NCI-H82 treated with DMSO at 0.1 percent for 48 hours (cell line): Measurements from ENCODE around the gene STK17A.
"Not testable (repeated sequence)": the region's sequence is repeated elsewhere in the genome, so short reads cannot be mapped to it uniquely, and the experiment has no call there.

ENCODE experiments used
- DNase-seq: peaks from one replicate; lab custom pipeline; 2025; ENCODE audit not compliant: unreplicated experiment; lab: John Stamatoyannopoulos, UW

The STK17A gene

DNA sequence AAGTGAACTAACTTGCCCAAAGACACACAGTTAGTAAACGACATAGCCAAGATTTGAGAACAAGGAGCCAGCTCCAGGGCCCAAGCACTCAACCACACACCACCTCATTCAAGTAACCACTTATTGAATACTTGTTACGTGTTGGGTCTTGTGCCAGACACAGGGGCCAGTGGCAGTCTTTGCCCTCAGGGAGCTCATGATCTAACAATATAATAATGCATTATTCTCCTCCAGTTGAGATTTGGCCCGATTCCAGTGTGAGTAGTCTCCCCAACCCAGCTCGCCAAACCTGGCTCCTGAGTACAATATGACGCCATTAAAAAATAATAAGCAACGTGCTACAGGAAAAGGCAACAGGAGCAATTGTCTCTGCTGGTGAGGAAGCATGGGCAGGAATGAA, 14.4 kb upstream of the STK17A start:
- DNase-seq: no peak

DNA sequence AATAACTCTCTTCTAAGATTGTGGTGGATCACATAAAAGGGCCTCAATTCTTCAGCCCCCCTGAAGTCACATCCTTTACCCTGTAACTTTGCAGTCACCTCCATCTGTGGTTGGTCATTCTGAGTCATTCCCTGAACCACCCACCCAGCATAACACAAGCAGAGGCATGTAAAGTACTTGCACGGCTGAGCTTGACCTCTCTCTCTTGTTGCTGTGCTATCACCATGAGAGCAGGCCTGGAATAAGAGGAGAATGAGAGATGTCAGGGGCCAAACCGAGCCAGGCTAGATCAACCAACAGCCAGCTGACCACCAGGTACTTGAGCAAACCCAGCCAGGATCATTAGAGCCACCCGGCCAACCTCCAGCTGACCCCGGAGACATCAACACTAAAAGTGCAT, 13.5 kb upstream of the STK17A start:
- DNase-seq: no peak

DNA sequence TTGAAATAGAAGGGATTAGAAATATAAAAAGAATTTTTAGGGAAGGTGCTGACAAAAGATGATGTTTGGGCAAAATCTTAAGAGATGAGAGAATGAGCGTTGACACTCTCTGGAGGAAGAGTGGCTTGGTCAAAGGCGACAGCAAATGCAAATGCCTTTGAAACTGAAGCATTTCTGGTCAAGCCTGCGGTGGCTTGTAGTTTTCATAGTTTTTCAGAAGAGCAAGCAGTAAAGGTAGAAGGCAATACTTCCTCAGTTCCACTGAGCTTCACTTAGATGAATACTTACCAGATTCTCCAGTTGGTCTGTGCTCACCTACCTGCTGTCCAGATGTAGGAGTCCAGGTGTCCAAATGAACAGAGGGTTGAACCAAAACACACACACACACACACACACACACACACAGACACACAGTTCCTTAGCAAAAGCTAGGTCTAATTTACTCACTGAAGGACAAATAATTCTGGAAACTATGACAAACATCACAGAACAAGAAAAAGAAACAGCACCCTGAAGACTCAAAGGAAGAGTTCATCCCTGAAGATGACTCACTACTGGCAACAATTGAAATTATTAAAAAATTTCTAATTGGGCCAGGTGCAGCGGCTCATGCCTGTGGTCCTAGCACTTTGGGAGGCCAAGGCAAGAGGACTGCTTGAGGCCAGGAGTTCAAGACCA, 12.1 kb upstream of the STK17A start:
- DNase-seq: no peak

DNA sequence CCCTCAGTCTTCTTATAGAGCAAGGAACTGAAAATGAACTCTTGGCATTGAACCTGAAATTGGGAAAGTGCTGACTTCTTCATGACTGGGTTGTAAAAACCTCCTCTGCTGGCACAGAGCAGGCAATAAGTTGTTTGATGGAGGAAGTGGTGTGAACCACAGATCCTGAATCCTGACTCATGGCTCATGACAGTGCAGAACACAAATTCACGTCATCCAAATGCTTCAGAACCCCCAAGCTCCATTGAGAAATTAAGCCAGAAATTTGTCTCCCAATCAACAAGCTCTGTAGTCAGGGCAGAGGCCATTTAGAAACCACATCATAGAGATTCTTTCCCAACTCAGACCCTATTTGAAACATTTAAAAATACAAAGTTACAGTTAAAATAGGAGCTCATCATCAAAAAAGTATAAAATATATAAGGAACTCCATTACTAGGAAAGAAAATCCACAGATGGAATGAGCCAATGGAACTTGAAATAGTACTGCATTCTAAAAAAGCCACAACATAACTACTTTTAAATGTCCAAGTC, 10.3 kb upstream of the STK17A start:
- DNase-seq: no peak

DNA sequence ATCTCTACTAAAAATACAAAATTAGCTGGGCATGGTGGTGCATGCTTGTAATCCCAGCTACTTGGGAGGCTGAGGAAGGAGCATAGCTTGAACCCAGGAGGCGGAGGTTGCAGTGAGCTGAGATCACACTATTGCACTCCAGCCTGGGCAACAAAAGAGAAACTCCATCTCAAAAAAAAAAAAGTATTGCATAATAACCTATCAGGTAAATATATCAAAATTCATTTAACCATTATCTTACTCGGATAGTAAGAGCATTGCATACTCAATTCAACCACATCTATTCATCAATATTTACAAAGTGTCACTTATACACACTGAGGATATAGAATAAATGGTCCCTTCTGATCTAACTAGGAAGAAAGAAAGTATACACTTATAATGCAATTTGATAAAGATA, 9.1 kb upstream of the STK17A start:
- not testable (repeated sequence) for DNase-seq

DNA sequence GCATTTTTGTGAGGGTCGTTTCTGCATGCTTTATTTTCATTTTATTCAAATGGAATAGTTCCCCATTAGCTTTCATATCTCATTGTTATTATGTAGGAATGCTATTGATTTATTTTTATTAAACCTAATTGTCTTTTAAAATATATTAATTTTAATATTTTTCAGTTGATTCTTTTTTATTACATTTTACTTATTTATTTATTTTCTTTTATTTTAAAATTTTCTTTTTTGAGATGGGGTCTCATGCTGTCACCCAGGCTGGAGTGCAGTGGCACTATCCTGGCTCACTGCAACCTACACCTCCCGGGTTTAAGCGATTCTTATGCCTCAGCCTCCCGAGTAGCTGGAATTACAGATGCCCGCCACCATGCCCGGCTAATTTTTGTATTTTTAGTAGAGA, 7.4 kb upstream of the STK17A start:
- DNase-seq: no peak

DNA sequence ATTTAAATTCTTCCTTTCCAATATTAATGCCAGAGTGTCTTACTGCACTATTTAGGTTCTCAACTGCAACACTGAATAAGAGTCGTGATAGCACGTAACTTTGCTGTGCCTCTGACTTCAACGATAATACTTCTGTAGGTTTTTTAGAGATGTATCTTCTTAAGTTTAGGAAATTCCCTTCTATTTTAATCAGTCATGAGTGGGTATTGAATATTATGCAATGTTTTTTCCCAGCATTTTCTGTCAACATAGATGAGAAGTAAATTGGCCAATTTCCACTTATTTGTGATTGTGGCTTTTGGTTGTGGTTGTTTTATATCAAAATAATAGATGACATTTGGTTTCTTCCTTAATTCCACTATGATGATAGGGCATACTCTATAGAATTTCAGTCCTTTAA, 6.7 kb upstream of the STK17A start:
- DNase-seq: no peak

DNA sequence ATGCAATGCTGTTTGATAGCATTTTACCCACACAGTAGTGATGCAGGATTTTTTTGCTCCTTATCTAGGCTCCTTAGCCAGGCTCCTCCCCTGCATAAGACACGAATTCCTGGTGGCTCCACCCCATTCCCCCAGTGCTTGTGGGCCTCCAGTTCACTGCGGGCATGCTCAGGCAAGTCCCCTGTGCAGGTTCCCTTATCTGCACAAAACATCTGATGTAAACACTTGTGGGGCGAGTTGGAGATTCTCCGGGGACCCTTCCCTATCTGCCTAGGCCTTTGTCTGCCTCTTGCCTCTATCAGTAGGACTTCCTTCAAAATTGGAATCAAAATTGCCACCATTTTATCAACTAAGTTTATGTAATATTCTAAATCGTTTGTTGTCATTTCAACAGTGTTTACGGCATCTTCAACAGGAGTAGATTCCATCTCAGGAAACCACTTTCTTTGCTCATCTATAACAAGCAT, 5.4 kb upstream of the STK17A start:
- no peak for DNase-seq

DNA sequence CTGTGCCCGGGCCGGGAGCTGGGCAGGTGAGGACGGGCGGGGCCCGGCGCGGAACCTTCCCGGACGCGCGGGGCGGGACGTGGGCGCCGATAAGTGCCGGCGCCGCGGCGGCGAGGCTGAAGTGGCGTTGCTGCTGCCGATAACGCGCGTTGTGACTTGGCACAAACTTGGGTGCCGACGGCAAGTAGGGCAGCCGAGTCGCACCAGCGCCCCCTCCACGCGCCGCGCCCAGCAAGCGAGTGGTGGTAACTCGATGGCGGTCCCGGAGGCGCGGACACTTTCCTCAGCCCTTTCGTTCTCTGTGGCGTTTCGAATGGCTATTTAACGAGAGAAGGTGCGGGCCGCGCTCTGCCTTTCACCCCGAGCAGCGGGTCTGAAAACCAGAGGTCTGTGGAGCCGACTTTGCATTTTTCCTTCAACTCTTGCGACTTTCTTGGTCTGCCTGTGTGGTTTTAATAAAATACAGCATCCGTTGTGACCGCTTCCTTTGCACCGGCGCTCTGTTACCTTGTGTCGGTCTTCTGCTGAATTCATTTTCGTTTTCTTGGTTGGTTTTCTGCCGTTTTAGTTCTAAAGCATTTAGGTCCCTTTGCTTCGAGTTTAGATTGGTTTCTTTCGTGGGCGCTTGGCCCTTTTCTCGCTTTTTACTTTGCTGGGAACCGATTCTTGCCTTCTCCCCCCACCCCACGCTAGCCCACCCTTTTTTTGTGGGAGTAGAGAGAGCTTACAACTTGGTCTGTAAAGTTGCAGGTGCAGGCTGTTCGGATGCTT, 701 bp downstream of the STK17A start:
- no peak for DNase-seq

DNA sequence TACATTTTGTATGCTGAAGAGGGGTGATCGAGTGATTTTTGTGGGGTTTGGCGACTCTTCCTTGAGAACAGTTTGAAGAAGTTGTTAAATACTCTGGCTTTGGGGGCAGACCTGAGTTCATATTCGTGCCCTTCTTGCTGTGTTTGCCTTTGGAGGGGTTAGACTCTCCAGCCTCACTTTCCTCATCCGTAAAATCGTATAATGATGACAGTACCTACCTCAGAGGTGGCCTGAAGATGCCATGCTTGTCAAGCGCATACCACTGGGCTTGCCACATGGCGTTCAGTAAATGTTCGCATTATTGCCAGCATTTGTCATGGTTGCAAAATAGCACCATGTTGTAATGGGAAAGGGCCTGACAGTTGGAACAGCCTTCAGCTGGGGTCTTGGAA, 1.3 kb downstream of the STK17A start:
- no peak for DNase-seq

DNA sequence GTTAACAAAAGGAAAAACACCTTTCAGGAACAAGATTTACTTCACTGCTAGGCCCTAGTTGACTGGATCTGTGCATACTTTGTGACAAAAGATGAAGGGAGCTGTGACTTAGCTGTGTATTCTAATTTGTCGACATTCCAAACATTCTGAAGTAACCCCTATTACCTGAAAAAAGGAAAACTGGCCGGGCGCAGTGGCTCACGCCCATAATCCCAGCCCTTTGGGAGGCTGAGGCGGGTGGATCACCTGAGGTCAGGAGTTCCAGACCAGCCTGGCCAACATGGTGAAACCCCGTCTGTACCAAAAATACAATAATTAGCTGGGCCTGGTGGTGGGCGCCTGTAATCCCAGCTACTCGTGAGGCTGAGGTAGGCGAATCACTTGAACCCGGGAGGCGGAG, 1.8 kb downstream of the STK17A start:
- not testable (repeated sequence) for DNase-seq

DNA sequence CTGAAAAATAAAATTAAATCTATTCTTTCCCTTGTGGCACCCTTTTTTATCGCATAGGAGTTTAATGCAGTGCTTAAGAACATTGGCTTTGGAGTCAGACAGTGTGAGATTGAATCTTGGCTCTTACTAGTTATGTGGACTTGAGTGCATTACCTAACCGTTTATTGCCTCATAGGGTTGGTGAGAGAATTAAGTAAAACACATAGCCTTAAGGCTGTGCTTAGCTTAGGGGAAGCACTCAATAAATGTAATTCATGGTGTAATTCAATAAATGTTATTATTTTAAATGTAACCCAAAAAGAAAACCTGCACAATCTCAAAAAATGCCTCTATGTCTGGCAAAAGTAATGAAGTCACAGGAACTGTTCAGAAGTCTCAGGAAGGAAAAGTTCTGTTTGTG, 2.7 kb downstream of the STK17A start:
- DNase-seq: no peak

DNA sequence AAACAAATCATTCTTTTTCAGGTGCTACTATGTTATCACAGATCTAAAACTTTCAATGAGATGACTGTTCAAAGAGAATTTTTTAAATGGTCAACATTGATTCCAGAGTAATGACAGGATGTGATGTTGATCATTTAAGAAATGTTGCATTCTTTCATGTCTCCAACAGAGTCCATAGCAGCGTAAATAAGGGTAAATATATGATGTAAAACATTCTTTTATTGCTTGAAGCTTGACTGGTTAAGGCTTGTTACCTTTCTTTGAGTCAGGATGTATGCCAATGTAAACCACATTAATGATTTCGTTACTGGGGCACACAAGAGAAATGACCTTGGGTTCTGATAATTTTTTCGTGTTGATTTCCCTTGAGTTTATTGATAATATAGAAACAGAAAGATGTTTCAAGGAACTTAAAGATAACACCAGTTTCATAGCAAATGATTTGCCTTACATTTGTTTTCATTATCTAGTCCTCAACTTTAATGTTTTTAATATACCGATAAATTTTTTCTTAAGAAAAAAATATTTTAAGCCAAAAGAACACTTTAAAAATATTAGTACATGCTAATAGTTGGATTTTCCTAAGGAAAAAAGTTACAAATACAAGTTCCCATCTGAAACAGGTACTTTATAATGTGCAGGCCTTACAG, 3.5 kb downstream of the STK17A start:
- no peak for DNase-seq

DNA sequence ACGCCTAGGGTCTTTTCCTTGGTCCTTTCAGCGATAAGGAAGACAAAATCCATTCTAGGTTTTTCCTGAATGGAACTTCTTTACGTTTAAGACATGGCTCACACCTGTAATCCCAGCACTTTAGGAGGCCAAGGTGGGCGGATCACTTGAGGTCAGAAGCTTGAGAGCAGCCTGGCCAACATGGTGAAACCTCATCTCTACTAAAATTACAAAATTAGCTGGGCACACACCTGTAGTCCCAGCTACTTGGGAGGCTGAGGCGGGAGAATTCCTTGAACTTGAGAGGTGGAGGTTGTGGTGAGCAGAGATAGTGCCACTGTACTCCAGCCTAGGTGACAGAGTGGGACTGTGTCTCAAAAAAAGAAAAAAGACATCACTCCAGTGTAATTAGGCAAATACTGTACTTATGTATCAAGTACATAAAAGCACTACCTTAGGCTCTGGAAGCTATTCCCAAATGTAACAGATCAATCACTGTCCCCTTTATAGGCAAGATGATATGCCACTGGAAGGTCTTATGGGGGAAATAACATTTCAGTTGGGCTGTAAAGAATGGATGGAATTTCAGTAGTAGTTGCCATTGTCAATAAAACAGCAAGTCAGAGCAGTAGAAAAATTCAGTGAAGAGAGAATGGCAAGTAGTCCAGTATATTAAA, 5.7 kb downstream of the STK17A start:
- no peak for DNase-seq

DNA sequence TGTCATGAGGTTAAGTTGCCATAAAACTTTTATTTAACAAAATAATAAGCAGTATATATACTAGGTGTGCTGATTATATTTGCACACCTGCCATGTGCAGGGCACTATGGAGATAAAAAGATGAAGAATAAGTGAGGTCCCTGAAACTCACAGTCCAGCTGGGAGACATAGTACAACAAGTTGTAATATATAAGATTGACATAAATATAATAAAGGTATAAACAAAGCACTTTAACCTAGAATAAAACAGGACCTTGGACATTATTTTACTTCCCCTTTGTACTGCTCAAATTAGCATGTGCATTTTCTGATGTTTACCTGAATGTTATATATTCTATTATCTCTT, 6.2 kb downstream of the STK17A start:
- DNase-seq: no peak

DNA sequence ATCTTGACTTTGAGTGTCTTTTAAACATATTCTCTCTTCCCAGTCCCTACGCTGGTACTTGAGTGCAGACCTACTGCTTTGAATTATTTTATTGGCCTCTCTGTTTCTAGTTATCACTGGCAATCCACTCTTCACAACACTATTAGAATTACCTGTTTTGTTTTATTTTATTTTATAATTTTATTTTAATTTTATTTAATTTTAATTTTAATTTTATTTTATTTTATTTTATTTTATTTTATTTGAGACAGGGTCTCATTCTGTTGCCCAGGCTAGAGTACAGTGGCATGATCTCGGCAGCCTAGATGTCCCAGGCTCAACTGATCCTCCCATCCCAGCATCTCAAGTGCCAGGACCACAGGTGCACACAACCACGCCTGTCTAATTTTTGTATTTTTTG, 6.8 kb downstream of the STK17A start:
- DNase-seq: no peak

DNA sequence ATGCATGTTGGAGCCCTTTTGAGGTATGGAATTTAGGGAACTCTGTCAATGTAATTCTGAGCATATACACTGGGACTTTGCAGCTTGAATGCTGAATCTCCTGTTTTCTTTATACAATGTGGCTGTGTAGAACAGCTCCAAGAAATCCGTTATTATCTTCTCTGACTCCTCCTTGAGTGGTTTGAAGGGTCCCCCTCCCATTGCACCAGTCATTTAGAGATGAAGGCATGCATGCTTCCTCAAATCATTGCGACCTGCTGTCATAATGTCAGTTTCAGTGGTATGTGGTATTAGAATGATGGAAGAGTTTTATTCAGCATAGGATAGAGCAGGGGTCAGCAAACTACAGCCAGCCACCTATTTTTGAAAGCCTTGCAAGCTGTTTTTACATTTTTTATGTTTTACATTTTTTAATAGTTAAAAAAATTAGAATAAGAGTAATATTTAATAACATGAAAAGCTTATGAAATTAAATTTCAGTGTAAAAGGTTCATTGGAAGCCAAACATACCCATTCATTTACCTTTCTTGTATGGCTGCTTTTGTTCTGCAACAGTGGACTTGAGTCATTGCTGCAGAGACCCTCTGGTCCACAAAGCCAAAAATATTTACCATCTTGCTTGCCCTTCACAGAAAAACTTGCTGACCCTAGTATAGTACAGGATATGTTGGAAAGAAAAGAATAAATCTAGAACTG, 8.1 kb downstream of the STK17A start:
- DNase-seq: no peak

DNA sequence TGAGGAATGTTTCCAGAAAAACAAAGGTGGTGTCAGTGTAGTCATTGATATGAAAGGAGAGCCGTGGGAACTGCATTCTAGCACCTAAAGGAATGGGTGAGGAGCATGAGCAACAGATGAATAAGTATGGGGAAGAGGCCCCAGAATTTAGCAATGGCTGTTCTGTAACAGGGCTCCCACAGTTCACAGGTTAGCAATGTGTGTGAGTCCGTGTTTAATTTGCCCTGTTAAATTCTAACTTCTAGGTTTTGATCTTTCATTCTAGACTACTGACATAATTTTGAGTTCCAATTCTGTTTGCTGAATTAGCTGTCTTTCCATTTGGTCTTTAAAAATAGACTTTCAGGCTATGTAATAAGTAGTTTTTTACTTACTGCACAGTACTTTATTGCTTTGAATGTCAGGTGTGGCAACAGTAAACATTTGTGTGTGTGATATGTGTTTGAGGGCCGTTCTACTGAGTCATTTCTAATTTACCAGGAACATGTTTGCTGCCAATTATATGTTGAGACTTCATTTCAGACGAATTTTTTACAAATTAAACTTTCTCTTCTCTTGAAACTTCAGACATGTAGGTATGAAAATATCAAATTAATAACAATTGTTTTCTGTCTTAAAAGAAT, 8.8 kb downstream of the STK17A start:
- DNase-seq: no peak

DNA sequence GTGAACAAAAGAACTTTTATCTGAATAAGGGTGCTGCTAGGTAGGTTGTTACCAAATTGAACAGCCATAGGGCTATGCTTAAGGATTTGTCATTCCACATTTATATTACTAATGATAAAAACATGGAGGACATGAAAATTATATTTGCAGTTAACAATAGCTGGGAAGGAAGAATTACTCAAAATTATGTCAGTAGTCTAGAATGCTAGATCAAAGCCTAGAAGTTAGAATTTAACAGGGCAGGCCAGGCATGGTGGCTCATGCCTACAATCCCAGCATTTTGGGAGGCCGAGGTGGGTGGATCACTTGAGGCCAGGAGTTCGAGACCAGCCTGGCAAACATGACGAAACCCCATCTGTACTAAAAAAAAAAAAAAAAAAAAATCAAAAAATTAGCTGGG, 9.4 kb downstream of the STK17A start:
- no peak for DNase-seq

DNA sequence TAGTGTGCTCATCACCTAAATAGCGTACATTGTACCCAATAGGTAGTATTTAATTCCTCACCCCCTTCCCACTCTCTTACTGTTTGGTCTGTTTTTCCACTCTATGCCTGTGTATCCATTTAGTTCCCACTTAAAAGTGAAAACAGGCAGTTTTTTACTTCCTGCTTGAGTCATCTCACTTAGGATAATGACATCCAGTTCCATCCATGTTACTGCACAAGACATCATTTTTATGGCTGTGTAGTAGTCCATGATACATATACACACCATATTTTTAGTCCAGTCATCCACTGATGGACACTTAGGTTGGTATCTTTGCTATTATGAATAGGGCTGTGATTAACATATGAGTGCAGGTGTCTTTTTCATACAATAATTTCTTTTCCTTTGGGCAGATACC, 10.1 kb downstream of the STK17A start:
- no peak for DNase-seq

DNA sequence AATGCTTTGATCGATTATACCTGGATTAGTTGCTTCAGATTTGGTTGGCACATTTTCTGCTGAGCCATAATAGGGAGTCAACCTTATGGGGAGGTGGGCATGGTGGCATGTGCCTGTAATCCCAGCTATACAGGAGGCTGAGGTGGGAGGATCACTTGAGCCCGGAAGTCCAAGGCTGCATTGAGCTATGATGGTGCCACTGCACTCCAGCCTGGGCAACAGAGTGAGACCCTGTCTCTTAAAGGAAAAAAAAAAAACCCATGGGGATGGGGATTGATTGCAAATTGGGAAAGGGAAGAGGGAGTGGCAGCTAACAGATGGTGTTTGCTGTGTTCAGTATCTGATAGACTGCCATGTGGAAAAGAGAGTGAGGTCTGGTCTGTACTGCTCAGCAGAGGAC, 11.1 kb downstream of the STK17A start:
- no peak for DNase-seq
